MM.1S (cell line): ENCODE data around the gene XPO4.

Source experiments
- DNase-seq: peaks from one replicate; pipeline ENCODE4 v3.0.0-alpha.2; 2015
- H2AFZ ChIP-seq: fragments of 300-600 bp; sonication (generic); 2 replicates; pipeline ENCODE4 v1.6.0; 2016; ENCODE audit warnings: antibody characterized with exemption, low read length
- H3F3A ChIP-seq: fragments of 300-600 bp; sonication (generic); 2 replicates; pipeline ENCODE4 v1.6.1; 2016; ENCODE audit warnings: mild to moderate bottlenecking, antibody characterized with exemption, low read length, moderate library complexity, mixed read lengths; ENCODE audit not compliant: insufficient read depth
- H3K27ac ChIP-seq: fragments of 300-600 bp; sonication (generic); 2 replicates; pipeline ENCODE4 v1.5.1; 2016; ENCODE audit warnings: mild to moderate bottlenecking, low read length
- H3K27me3 ChIP-seq: fragments of 300-600 bp; sonication (generic); replicated peaks from 2 replicates; pipeline ENCODE4 v1.6.0; 2016; ENCODE audit warnings: low read length; ENCODE audit not compliant: insufficient read depth
- H3K36me3 ChIP-seq: fragments of 300-600 bp; sonication (generic); replicated peaks from 2 replicates; pipeline ENCODE4 v1.6.1; 2016; ENCODE audit warnings: mild to moderate bottlenecking, low read length, mixed read lengths; ENCODE audit not compliant: insufficient read depth
- H3K4me1 ChIP-seq: fragments of 300-600 bp; sonication (generic); 2 replicates; pipeline ENCODE4 v1.6.1; 2016; ENCODE audit warnings: low read length, mixed read lengths
- H3K4me2 ChIP-seq: fragments of 300-600 bp; sonication (generic); 2 replicates; pipeline ENCODE4 v1.6.0; 2016; ENCODE audit warnings: low read depth, low read length
- H3K4me3 ChIP-seq: fragments of 300-600 bp; sonication (generic); 2 replicates; pipeline ENCODE4 v1.5.1; 2016; ENCODE audit warnings: low read length, mixed read lengths
- H3K79me2 ChIP-seq: fragments of 300-600 bp; sonication (generic); 2 replicates; pipeline ENCODE4 v1.6.1; 2016; ENCODE audit warnings: mixed run types, low read length, mixed read lengths
- H3K9ac ChIP-seq: fragments of 300-600 bp; sonication (generic); 2 replicates; pipeline ENCODE4 v1.6.1; 2016; ENCODE audit warnings: low read length, mixed read lengths
- H3K9me2 ChIP-seq: fragments of 300-600 bp; sonication (generic); replicated peaks from 2 replicates; pipeline ENCODE4 v1.6.1; 2016; ENCODE audit warnings: mild to moderate bottlenecking, low read length, mixed read lengths; ENCODE audit not compliant: insufficient read depth
- H3K9me3 ChIP-seq: fragments of 300-600 bp; sonication (generic); replicated peaks from 2 replicates; pipeline ENCODE4 v1.6.1; 2016; ENCODE audit warnings: mild to moderate bottlenecking, low read length, mixed read lengths; ENCODE audit not compliant: insufficient read depth
- H4K20me1 ChIP-seq: fragments of 300-600 bp; sonication (generic); 2 replicates; pipeline ENCODE4 v1.6.1; 2016; ENCODE audit warnings: mild to moderate bottlenecking, low read length, moderate library complexity, mixed read lengths; ENCODE audit not compliant: insufficient read depth
- CTCF ChIP-seq: fragments of 300-600 bp; sonication (generic); IDR thresholded peaks from 2 replicates; pipeline ENCODE4 v1.5.1; 2016; ENCODE audit warnings: antibody characterized with exemption, low read length, mixed read lengths
- EZH2 ChIP-seq: fragments of 300-600 bp; sonication (generic); optimal IDR thresholded peaks from 2 replicates; pipeline ENCODE3; 2017; ENCODE audit warnings: low read depth, mild to moderate bottlenecking, antibody characterized with exemption, low read length, mixed read lengths
- EZH2phosphoT487 ChIP-seq: fragments of 300-600 bp; sonication (generic); IDR thresholded peaks from 2 replicates; pipeline ENCODE4 v1.6.1; 2018; ENCODE audit warnings: antibody characterized with exemption, low read length

The XPO4 gene

GRCh38 chr13:20843166-20843565 lies 59.4 kb downstream of the XPO4 start:
- DNase-seq = no peak
- Histone ChIP-seq H3K79me2 (no peaks in the 10 kb centered on the region; the same call in 1 of the 2 replicates), H4K20me1 (no peaks in the 10 kb centered on the region), H3K9ac (no peak overlapping the region), H2AFZ (no peak overlapping the region), H3K4me2 (no peak overlapping the region), H3K27ac (no peak overlapping the region), H3K9me2 (no peaks in the 10 kb centered on the region), H3K9me3 (no peaks in the 10 kb centered on the region), H3K27me3 (no peaks in the 10 kb centered on the region), H3K36me3 (no peaks in the 10 kb centered on the region), H3F3A (no peaks in the 10 kb centered on the region), H3K4me3 (no peak overlapping the region), H3K4me1 (no peaks in the 10 kb centered on the region)
- no peak for TF ChIP-seq CTCF
- no peak for TF ChIP-seq EZH2
- no peak for TF ChIP-seq EZH2phosphoT487

- Histone ChIP-seq H3K79me2 (no peaks in the 10 kb centered on the region), H3K27me3 (no peaks in the 10 kb centered on the region), H4K20me1 (no peaks in the 10 kb centered on the region), H3K9me2 (no peaks in the 10 kb centered on the region), H3K27ac (no peak overlapping the region), H3K9ac (no peak overlapping the region), H3K4me3 (no peak overlapping the region), H3F3A (no peaks in the 10 kb centered on the region), H3K4me1 (no peaks in the 10 kb centered on the region), H3K9me3 (no peaks in the 10 kb centered on the region), H3K36me3 (no peaks in the 10 kb centered on the region), H3K4me2 (no peak overlapping the region), H2AFZ (no peak overlapping the region)
- DNase-seq = no peak
- TF ChIP-seq EZH2phosphoT487 (no peak), EZH2 (no peak), CTCF (no peak)
Measured at GRCh38 chr13:20840568-20840967, 62.0 kb downstream of the XPO4 start.

- DNase-seq = no peak
- Histone ChIP-seq H3F3A (no peaks in the 10 kb centered on the region), H3K79me2 (no peaks in the 10 kb centered on the region), H3K4me2 (no peak overlapping the region), H3K4me1 (no peaks in the 10 kb centered on the region), H3K27ac (no peak overlapping the region), H3K9me3 (no peaks in the 10 kb centered on the region), H4K20me1 (no peaks in the 10 kb centered on the region), H2AFZ (no peak overlapping the region), H3K9ac (no peak overlapping the region), H3K4me3 (no peak overlapping the region), H3K27me3 (no peaks in the 10 kb centered on the region), H3K36me3 (no peaks in the 10 kb centered on the region), H3K9me2 (no peaks in the 10 kb centered on the region)
- TF ChIP-seq CTCF (no peak), EZH2 (no peak), EZH2phosphoT487 (no peak)
Measured at GRCh38 chr13:20833900-20834679, 68.5 kb downstream of the XPO4 start.
